ENCODE data around the gene PTPRT.

PTPRT gene

DNA sequence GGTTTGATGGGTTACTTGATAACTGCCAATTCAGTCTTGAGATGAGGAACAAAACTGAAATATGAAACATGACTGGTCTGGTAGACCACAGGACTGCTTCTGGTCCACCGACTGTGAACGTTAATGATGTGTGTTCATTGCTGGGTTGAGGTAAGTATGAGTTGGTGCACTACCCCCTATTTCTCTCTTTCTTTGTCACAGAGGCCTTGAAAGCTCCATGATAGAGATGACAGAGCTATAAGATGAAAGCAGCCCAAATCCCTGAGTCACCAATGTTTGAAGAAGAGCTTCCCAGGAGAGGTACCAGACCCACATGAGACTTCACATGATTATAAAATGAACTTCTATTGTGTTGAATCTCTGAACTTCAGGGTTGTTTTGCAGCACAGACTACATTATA, 555.5 kb downstream of the PTPRT start:
- no peak for TF ChIP-seq CTCF (IDR thresholded peaks at IDR 0.05; ENCODE audit: extremely low read depth, insufficient read depth, missing control alignments)
- DNase-seq (ENCODE audit: low spot score), result no peak
- in situ Hi-C loops (cut with MboI; ENCODE audit: low pct_unique_long_range_greater_than_20kb, low sequenced_read_pairs, unreplicated experiment), result no loop called here

DNA sequence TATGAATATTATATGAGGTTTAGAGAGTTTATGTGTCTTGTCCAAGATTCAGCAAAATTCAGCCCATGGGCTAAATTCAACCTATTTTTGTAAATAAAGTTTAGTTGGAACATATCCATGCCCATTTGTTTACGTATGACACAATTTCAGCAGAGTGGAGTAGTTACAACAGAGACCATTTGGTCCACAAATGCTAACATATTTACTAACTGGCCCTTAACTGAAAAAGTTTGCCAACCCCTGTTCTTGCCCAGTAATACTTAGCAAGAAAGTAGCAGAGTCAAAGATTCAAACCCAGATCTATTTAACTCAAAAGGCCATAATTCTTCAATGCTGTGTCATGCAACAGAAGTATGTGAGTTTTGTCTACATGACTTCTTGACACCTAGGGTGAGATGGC, 561.0 kb downstream of the PTPRT start:
- in situ Hi-C loops (cut with MboI; ENCODE audit: low pct_unique_long_range_greater_than_20kb, low sequenced_read_pairs, unreplicated experiment), result no loop called here
- TF ChIP-seq CTCF (IDR thresholded peaks at IDR 0.05; ENCODE audit: extremely low read depth, insufficient read depth, missing control alignments), result no peak

DNA sequence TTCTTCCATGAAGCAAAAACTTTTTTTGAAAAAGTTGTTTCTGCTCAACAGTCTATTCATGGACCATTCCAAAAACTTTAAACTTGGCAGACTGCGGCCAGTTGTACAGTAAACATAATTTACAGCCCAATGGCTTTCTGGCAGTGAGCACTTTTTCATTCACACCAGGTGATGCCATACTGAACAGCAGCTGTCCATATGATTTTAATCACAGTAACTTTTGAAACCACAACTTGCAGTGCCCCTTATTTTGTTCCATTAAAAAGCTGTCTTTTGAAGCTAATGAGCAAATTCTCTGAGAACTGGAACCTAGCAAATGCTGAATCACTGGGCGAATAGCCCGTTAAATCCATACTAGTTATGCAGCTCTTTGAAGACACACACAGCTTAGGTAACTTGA, 576.6 kb downstream of the PTPRT start:
- TF ChIP-seq CTCF (IDR thresholded peaks at IDR 0.05; ENCODE audit: extremely low read depth, insufficient read depth, missing control alignments), result no peak
- in situ Hi-C loops (cut with MboI; ENCODE audit: low pct_unique_long_range_greater_than_20kb, low sequenced_read_pairs, unreplicated experiment), result no loop called here

More for the DNA sequence above, 561.0 kb downstream of the PTPRT start:
- DNase-seq (ENCODE audit: low spot score), result no peak

GRCh38 chr20:42611889-42612837, 577.5 kb downstream of the PTPRT start:
- no peak for TF ChIP-seq CTCF (IDR thresholded peaks at IDR 0.05; ENCODE audit: extremely low read depth, insufficient read depth, missing control alignments)
- in situ Hi-C loops (cut with MboI; ENCODE audit: low pct_unique_long_range_greater_than_20kb, low sequenced_read_pairs, unreplicated experiment), result no loop called here
- DNase-seq (ENCODE audit: low spot score), result no peak

More for the DNA sequence above, 576.6 kb downstream of the PTPRT start:
- no peak for DNase-seq (ENCODE audit: low spot score)

DNA sequence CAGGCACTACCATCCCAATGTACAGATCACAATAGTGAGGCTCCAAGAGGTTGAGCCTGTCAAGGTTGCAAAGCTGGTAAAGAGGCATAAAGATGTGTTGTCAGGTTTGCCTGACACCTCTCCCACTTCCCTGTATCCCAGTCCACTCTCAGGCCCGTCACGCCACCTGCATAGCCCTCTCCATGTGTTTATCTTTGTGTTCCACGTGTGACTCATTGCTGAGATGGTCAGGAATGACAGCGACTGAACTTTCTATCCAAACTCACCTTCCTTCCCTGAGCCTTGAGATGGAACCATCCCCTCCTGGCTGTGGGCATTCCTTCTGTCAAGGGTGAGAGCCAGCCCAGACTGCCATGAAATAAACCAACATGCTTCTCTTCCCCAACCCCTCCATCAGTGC, 578.3 kb downstream of the PTPRT start:
- TF ChIP-seq CTCF (IDR thresholded peaks at IDR 0.05; ENCODE audit: extremely low read depth, insufficient read depth, missing control alignments), result no peak
- no peak for DNase-seq (ENCODE audit: low spot score)
- in situ Hi-C loops (cut with MboI; ENCODE audit: low pct_unique_long_range_greater_than_20kb, low sequenced_read_pairs, unreplicated experiment), result no loop called here

DNA sequence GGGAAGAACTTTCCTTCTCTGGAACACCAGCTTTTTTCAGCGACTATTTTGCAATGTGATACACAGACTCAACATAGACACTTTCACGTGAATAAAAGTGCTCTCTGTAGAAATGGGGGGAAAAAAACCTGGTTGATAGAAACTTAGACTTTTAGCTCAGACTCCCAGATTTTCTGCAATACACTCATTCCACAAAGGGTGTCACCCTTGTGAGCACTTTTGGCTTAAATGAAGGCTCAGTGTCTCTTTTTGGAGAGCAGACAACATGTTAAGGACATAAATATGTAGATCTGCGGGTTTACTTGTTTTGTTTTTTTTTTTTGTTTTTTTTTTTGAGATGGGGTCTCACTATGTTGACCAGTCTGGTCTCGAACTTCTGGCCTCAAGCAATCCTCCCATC, 579.6 kb downstream of the PTPRT start:
- no peak for DNase-seq (ENCODE audit: low spot score)
- TF ChIP-seq CTCF (IDR thresholded peaks at IDR 0.05; ENCODE audit: extremely low read depth, insufficient read depth, missing control alignments), result no peak
- in situ Hi-C loops (cut with MboI; ENCODE audit: low pct_unique_long_range_greater_than_20kb, low sequenced_read_pairs, unreplicated experiment), result no loop called here

Data from GM13977 (cell line).